ENCODE measurements around the gene LAD1.

The LAD1 gene

GRCh38 chr1:201418461-201418860 lies 19.3 kb upstream of the LAD1 start:
- Histone ChIP-seq H3K9me3 (ENCODE audit: low read length) (no peaks in the 10 kb centered on the region), H3K9ac (ENCODE audit: low read length) (no peak overlapping the region), H3K4me2 (ENCODE audit: low read length) (no peak overlapping the region), H3K36me3 (ENCODE audit: insufficient read depth, low read length) (no peaks in the 10 kb centered on the region), H3K4me1 (ENCODE audit: insufficient read depth, low read length, severe bottlenecking) (no peaks in the 10 kb centered on the region), H3K27me3 (ENCODE audit: insufficient read depth, low read length) (peaks cover 6% of the 10 kb centered on the region; the same call in 1 of the 2 replicates), H3K27ac (ENCODE audit: low read depth, low read length, poor library complexity, severe bottlenecking) (no peak overlapping the region), H2AFZ (ENCODE audit: low read length) (no peak overlapping the region), H3K4me3 (ENCODE audit: low read depth, low read length, poor library complexity, severe bottlenecking) (no peak overlapping the region), H3K9me2 (ENCODE audit: low read depth, low read length) (no peaks in the 10 kb centered on the region), H4K20me1 (ENCODE audit: insufficient read depth, low read length) (no peaks in the 10 kb centered on the region), H3F3A (ENCODE audit: insufficient read depth, low read length) (no peaks in the 10 kb centered on the region), H3K79me2 (ENCODE audit: insufficient read depth, low read length) (no peaks in the 10 kb centered on the region)
- TF ChIP-seq CTCF (IDR thresholded peaks at IDR 0.05; ENCODE audit: low read length) (no peak), EZH2 (IDR thresholded peaks at IDR 0.05; ENCODE audit: borderline replicate concordance, low read length) (no peak)

GRCh38 chr1:201414051-201414738 lies 15.1 kb upstream of the LAD1 start:
- no peak for TF ChIP-seq CTCF (IDR thresholded peaks at IDR 0.05; ENCODE audit: low read length)
- TF ChIP-seq EZH2 (IDR thresholded peaks at IDR 0.05; ENCODE audit: borderline replicate concordance, low read length), result no peak
- Histone ChIP-seq H3K4me1 (ENCODE audit: insufficient read depth, low read length, severe bottlenecking) (no peaks in the 10 kb centered on the region), H4K20me1 (ENCODE audit: insufficient read depth, low read length) (no peaks in the 10 kb centered on the region), H3K4me2 (ENCODE audit: low read length) (no peak overlapping the region), H3K9ac (ENCODE audit: low read length) (no peak overlapping the region), H3K9me3 (ENCODE audit: low read length) (no peaks in the 10 kb centered on the region), H3K4me3 (ENCODE audit: low read depth, low read length, poor library complexity, severe bottlenecking) (no peak overlapping the region), H2AFZ (ENCODE audit: low read length) (no peak overlapping the region), H3F3A (ENCODE audit: insufficient read depth, low read length) (no peaks in the 10 kb centered on the region), H3K36me3 (ENCODE audit: insufficient read depth, low read length) (no peaks in the 10 kb centered on the region), H3K9me2 (ENCODE audit: low read depth, low read length) (no peaks in the 10 kb centered on the region), H3K79me2 (ENCODE audit: insufficient read depth, low read length) (no peaks in the 10 kb centered on the region), H3K27ac (ENCODE audit: low read depth, low read length, poor library complexity, severe bottlenecking) (no peak overlapping the region), H3K27me3 (ENCODE audit: insufficient read depth, low read length) (no peaks in the 10 kb centered on the region; the same call in 1 of the 2 replicates)

GRCh38 chr1:201411292-201411691 lies 12.2 kb upstream of the LAD1 start:
- Histone ChIP-seq H3K4me3 (ENCODE audit: low read depth, low read length, poor library complexity, severe bottlenecking) (no peak overlapping the region), H3F3A (ENCODE audit: insufficient read depth, low read length) (no peaks in the 10 kb centered on the region), H3K9me2 (ENCODE audit: low read depth, low read length) (no peaks in the 10 kb centered on the region), H3K4me1 (ENCODE audit: insufficient read depth, low read length, severe bottlenecking) (no peaks in the 10 kb centered on the region), H3K27ac (ENCODE audit: low read depth, low read length, poor library complexity, severe bottlenecking) (no peak overlapping the region), H3K36me3 (ENCODE audit: insufficient read depth, low read length) (no peaks in the 10 kb centered on the region), H4K20me1 (ENCODE audit: insufficient read depth, low read length) (no peaks in the 10 kb centered on the region), H3K79me2 (ENCODE audit: insufficient read depth, low read length) (no peaks in the 10 kb centered on the region), H3K9ac (ENCODE audit: low read length) (no peak overlapping the region), H3K4me2 (ENCODE audit: low read length) (no peak overlapping the region), H2AFZ (ENCODE audit: low read length) (no peak overlapping the region), H3K9me3 (ENCODE audit: low read length) (no peaks in the 10 kb centered on the region), H3K27me3 (ENCODE audit: insufficient read depth, low read length) (no peaks in the 10 kb centered on the region)
- TF ChIP-seq EZH2 (IDR thresholded peaks at IDR 0.05; ENCODE audit: borderline replicate concordance, low read length) (no peak), CTCF (IDR thresholded peaks at IDR 0.05; ENCODE audit: low read length) (no peak)

Data from OCI-LY1 (cell line).